Fibroblast of lung (primary cell): ENCODE measurements around the gene FREM1. TPM values are rescaled to one million over a fixed set of nuclear protein-coding genes. Genes with fewer than 3 reads are reported as not detected.

Source experiments
- DNase-seq, 2 donors: peaks; one replicate each; pipeline versions ENCODE4 v3.0.0 to v3.0.0-alpha.2; 2010; ENCODE audit warnings: low read depth in 2 of 2
- H2AFZ ChIP-seq: 2 replicates; pipeline ENCODE4 v1.5.1; 2012; ENCODE audit warnings: low read length, control low read depth, inconsistent platforms
- H3K27ac ChIP-seq: 2 replicates; pipeline ENCODE4 v1.5.1; 2011; ENCODE audit warnings: low read length, control low read depth; ENCODE audit not compliant: insufficient read depth
- H3K27me3 ChIP-seq: 2 replicates; pipeline ENCODE4 v1.5.1; 2011; ENCODE audit warnings: mild to moderate bottlenecking, low read length; ENCODE audit not compliant: control insufficient read depth, insufficient read depth
- H3K36me3 ChIP-seq: 2 replicates; pipeline ENCODE4 v1.5.1; 2011; ENCODE audit warnings: low read length; ENCODE audit not compliant: control insufficient read depth, insufficient read depth
- H3K4me1 ChIP-seq: 2 replicates; pipeline ENCODE4 v1.5.1; 2011; ENCODE audit warnings: low read length; ENCODE audit not compliant: control insufficient read depth, insufficient read depth; ENCODE audit errors: extremely low read depth
- H3K4me2 ChIP-seq: 2 replicates; pipeline ENCODE4 v1.5.1; 2011; ENCODE audit warnings: low read length, control low read depth; ENCODE audit not compliant: insufficient read depth; ENCODE audit errors: extremely low read depth
- H3K4me3 ChIP-seq, 4 experiments: fragments of 200-600 bp in 1 of 4; sonication (generic) in 1 of 4; replicated peaks in 1 of 4; 2 replicates each; pipeline ENCODE4 v1.5.1; 2011 to 2016; ENCODE audit warnings: low read length in 4 of 4, low read depth in 3 of 4, mild to moderate bottlenecking in 3 of 4, control low read depth in 2 of 4, inconsistent platforms in 1 of 4, mixed read lengths in 1 of 4; ENCODE audit not compliant: insufficient read depth in 1 of 4; ENCODE audit errors: control extremely low read depth in 1 of 4
- H3K79me2 ChIP-seq: 2 replicates; pipeline ENCODE4 v1.5.1; 2012; ENCODE audit warnings: mild to moderate bottlenecking, low read length, inconsistent platforms; ENCODE audit not compliant: control insufficient read depth, insufficient read depth
- H3K9ac ChIP-seq: 2 replicates; pipeline ENCODE4 v1.5.1; 2011; ENCODE audit warnings: mild to moderate bottlenecking, low read length, control low read depth; ENCODE audit not compliant: insufficient read depth
- H3K9me3 ChIP-seq: 2 replicates; pipeline ENCODE4 v1.5.1; 2012; ENCODE audit warnings: low read depth, low read length; ENCODE audit not compliant: control insufficient read depth, insufficient read depth
- H4K20me1 ChIP-seq: 2 replicates; pipeline ENCODE4 v1.5.1; 2011; ENCODE audit warnings: low read length; ENCODE audit not compliant: control insufficient read depth, insufficient read depth; ENCODE audit errors: extremely low read depth
- EZH2 ChIP-seq: IDR thresholded peaks from 2 replicates; pipeline ENCODE4 v1.5.1; 2012; ENCODE audit warnings: low read length, control low read depth, mild to moderate bottlenecking; ENCODE audit errors: missing control alignments
- polyA plus RNA-seq, 2 donors: library from polyadenylated mRNA; depleted of rRNA in 1 of 2; stranded (reverse) in 1 of 2; unstranded in 1 of 2; fragments of >200 nt; gene quantifications; 2 replicates each; pipeline ENCODE4 v1.2.1, GENCODE V29; 2011 to 2012; ENCODE audit warnings: missing spikeins in 1 of 2
- total RNA-seq: library from RNA; depleted of rRNA; stranded (reverse); fragments of >200 nt; gene quantifications from 2 replicates; pipeline ENCODE4 v1.2.1, GENCODE V29; 2014
- TF ChIP-seq, protein P1 (sequence below), 2 donors: IDR thresholded peaks in 1 of 2; conservative IDR thresholded peaks in 1 of 2; 1 replicate in 1 of 2; 2 replicates in 1 of 2; pipeline ENCODE4 v1.5.1; 2011 to 2012; ENCODE audit warnings: low read length in 2 of 2, control low read depth in 1 of 2, inconsistent platforms in 1 of 2, low read depth in 1 of 2, mild to moderate bottlenecking in 1 of 2

FREM1 gene
- total and polyA plus RNA-seq, 2 donors (not counting 1 experiment from before 2014, with no cell fraction given) = under 0.01 to 0.01 TPM

DNA sequence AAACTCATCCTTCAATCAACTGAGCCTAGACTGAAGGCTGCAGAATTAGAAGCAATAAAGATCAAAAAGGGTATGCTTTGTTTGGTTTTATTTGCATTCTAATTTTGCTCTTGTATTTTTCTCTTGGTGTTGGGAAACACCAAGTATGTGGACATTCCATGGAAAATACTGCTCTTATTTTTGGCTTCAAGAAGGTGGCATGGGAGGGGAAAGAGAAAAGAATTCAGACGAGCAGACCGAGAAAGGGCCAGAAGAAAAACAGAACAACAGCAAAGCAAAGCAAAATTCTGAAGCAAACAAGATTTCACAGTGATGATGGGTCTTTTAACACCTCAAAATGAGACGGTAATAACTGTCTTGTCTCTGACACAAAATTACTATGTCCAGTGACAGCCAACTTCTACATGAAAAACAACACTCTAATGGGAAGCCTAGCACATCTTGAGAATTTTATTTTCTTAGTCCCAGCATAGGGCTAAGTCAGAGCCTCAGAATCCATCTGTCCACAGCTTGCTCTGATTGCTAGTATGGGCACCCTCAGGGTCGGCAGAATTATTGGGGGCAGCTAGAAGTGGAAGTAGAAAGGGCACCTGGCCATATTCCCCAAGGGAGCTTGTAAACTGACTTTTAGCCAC lies 26.8 kb downstream of the FREM1 start:
- TF ChIP-seq, protein P1, sequence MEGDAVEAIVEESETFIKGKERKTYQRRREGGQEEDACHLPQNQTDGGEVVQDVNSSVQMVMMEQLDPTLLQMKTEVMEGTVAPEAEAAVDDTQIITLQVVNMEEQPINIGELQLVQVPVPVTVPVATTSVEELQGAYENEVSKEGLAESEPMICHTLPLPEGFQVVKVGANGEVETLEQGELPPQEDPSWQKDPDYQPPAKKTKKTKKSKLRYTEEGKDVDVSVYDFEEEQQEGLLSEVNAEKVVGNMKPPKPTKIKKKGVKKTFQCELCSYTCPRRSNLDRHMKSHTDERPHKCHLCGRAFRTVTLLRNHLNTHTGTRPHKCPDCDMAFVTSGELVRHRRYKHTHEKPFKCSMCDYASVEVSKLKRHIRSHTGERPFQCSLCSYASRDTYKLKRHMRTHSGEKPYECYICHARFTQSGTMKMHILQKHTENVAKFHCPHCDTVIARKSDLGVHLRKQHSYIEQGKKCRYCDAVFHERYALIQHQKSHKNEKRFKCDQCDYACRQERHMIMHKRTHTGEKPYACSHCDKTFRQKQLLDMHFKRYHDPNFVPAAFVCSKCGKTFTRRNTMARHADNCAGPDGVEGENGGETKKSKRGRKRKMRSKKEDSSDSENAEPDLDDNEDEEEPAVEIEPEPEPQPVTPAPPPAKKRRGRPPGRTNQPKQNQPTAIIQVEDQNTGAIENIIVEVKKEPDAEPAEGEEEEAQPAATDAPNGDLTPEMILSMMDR (conservative IDR thresholded peaks at IDR 0.05 in 1 of 2, IDR thresholded peaks at IDR 0.05 in 1 of 2; ENCODE audit: low read depth in 1 of 2, low read length in 2 of 2) = no peak
- no peak for TF ChIP-seq EZH2
- Histone ChIP-seq H3K4me1 (no peaks in the 10 kb centered on the region), H3K4me3 (no peak overlapping the region), H3K9ac (no peak overlapping the region), H3K4me2 (no peak overlapping the region), H3K36me3 (no peaks in the 10 kb centered on the region), H3K79me2 (no peaks in the 10 kb centered on the region), H2AFZ (no peak overlapping the region), H4K20me1 (no peaks in the 10 kb centered on the region), H3K9me3 (no peaks in the 10 kb centered on the region), H3K27ac (no peak overlapping the region), H3K27me3 (no peaks in the 10 kb centered on the region)
- DNase-seq = no peak

DNA sequence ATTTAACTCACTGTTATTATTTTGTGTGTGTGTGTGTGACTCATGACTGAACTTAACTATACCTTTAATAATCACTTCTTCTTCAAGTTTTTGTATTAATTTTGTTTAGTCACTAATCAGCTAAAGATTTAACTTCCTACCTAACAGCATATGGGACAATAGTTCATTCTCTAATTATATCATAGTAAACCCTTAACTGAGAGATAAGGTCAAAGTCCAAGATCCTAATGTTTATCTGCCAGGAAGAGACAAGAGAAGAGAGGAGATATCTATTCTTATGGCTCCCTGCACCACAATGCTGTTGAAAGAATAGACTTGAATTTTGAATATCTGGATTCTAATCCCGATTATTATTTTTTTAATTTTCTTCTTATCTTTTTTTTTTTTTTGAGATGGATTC lies 28.1 kb downstream of the FREM1 start:
- TF ChIP-seq, protein P1 (conservative IDR thresholded peaks at IDR 0.05 in 1 of 2, IDR thresholded peaks at IDR 0.05 in 1 of 2; ENCODE audit: low read depth in 1 of 2, low read length in 2 of 2) = no peak
- TF ChIP-seq EZH2 = no peak
- no peak overlapping the region for H3K4me3 ChIP-seq

DNA sequence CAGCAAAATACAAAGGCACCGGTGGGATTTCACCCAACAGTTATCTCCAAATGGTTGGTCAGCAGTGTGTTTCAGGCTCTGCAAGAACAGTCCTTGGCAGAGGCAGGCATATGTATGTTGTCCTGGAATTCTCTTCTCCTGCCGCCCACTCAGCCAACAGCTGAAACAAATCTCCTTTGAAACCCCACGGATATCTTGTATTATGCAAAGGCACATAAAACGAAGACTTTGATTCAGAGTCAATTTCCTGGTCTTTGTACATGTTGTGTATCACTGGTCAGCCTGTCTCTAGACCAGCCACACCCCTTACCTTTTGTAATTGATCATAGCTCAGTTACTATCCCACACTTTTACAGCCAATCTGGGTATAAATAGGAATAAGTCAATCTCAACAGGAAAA lies 29.2 kb downstream of the FREM1 start:
- Histone ChIP-seq H3K4me2 (no peak overlapping the region), H3K27me3 (no peaks in the 10 kb centered on the region), H3K79me2 (no peaks in the 10 kb centered on the region), H3K36me3 (no peaks in the 10 kb centered on the region), H3K4me3 (no peak overlapping the region), H2AFZ (no peak overlapping the region), H3K9ac (no peak overlapping the region), H3K4me1 (no peaks in the 10 kb centered on the region), H3K9me3 (no peaks in the 10 kb centered on the region), H4K20me1 (no peaks in the 10 kb centered on the region), H3K27ac (no peak overlapping the region)
- TF ChIP-seq, protein P1 (conservative IDR thresholded peaks at IDR 0.05 in 1 of 2, IDR thresholded peaks at IDR 0.05 in 1 of 2; ENCODE audit: low read depth in 1 of 2, low read length in 2 of 2) = no peak
- no peak for TF ChIP-seq EZH2
- DNase-seq = no peak

More for the DNA sequence above, 28.1 kb downstream of the FREM1 start:
- no peak for DNase-seq
- H3K9ac ChIP-seq = no peak overlapping the region
- H3K27me3 ChIP-seq = no peaks in the 10 kb centered on the region
- no peak overlapping the region for H3K27ac ChIP-seq
- H2AFZ ChIP-seq = no peak overlapping the region
- no peaks in the 10 kb centered on the region for H3K79me2 ChIP-seq
- no peaks in the 10 kb centered on the region for H4K20me1 ChIP-seq
- H3K36me3 ChIP-seq = no peaks in the 10 kb centered on the region
- H3K4me1 ChIP-seq = no peaks in the 10 kb centered on the region
- no peaks in the 10 kb centered on the region for H3K9me3 ChIP-seq
- no peak overlapping the region for H3K4me2 ChIP-seq
